CD4-positive, alpha-beta T cell treated with Interleukin-17A for 4 hours (primary cell): ENCODE measurements around the gene COL6A2.

ENCODE experiments used
- DNase-seq: peaks from one replicate; pipeline ENCODE4 v3.0.0-alpha.2; 2020; ENCODE audit warnings: mixed read lengths

The COL6A2 gene

DNA sequence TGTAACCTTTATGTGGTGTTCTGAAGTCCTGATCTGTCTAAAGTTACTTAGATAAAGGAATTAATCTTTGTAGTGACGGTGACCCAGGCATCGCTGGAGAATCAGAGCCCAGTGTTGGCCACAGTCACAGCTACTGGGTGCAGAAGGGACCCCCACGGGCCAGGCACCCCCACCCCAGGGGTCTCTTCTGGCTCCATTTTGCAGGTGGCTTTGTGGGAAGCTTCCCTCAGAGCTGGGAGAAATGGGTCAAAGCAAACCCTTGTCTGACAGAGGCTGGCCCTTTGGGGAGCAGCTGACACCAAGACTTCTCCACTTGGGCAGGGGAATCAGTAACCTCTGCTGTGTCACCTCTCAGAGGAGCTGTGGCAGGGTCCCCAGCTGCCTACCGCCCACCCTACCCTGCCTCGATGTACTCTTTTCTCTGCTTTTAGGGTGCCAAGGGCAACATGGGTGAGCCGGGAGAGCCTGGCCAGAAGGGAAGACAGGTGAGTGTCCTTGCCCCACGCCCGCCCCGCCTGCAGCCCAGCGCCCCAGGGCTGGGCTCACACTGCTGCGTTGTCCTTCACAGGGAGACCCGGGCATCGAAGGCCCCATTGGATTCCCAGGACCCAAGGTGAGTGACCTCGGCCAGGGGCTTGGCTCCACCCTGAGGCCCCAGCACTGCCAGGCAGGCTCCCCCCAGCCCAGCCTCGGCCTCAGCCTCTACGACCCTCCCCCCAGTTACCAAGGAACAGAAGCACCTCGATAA is 17.7 kb downstream of the COL6A2 start:
- DNase-seq: no peak

GRCh38 chr21:46116189-46116775 is 18.4 kb downstream of the COL6A2 start:
- DNase-seq: no peak

GRCh38 chr21:46116776-46117585 is 19.1 kb downstream of the COL6A2 start:
- no peak for DNase-seq

DNA sequence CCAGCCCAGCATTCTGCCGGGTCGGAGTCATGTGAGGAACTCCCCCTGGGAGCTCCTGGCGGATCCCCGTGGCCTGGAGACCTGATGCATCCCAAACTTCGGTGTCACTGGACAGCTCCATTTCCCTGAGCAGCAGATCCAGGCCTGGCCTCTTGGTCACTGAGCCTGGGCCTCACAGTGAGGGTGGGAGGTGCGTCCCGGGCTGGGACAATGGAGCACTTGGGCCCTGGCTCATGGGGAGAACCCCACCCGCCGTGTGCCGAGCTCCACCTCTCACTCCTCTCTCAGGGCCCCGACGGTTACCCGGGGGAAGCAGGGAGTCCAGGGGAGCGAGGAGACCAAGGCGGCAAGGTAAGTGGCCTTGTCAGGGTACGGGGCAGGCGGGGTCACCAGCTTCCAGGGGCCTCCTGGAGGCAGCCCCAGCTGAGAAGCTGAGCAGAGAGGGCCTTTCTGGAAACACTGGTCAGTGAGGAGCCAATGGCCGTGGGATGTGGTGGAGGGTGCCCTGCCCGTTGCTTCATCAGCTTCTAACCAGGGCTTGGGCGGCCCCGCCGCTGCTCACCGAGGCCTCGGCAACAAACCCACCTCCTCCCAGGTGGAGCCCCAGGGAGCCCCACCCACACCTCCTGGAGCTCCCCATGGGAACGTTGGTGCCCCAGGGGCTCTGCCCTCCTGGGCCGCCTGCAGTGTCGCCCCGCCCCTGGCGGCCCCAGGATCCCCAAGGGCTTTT is 19.8 kb downstream of the COL6A2 start:
- DNase-seq: no peak

- DNase-seq: no peak
Observed at GRCh38 chr21:46118316-46119143, 20.6 kb downstream of the COL6A2 start.

DNA sequence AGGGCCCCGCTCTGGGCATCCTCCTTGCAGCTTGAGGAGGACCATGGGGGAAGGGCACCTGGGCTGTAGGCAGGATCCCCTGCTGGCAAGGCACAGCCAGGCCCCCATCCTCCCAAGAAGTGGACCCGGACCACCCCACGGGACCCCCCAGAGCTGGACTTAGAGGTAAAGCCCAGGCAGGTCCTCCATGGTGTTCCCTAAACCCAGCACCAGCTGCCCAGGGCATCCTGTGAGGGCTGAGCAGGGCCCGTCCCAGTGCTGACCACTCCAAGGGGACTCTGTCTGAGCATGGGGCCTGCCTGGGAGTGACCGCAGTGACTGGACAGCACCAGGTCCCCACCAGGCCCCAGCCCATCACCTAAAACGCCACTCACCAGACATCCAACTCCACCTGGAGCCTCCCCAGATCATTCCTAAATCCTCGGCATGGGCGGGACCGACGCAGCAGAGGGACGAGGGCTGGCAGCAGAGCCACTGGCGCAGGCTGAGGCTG is 21.3 kb downstream of the COL6A2 start:
- DNase-seq: no peak

DNA sequence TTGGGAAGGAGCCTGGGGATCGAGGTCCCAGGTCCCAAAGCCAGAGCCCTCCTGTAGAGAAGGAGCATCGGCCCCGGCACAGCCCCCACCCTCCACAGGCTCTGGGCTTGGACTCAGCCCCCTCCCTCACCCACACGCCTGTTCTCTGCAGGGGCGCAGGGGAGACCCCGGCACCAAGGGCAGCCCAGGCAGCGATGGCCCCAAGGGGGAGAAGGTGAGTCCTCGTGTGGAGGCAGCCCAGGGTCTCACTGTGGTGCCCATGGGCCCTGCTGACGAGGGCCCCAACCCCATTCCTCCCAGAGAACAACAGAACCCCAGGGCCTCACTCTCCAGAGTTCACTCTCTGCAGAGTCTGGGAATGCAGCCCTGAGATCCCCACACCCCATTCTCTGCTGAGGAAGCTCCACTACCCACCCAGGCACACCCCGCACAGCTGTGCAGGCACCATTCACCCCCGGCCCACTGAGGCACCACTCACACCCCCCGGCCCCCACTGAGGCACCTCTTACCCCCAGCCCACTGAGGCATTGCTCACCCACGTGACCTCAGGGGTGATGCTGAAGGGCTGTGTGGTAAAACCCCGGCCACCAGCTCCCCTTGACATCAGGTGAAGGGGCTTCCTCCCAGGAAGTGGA is 21.8 kb downstream of the COL6A2 start:
- no peak for DNase-seq

GRCh38 chr21:46120301-46121285 is 22.7 kb downstream of the COL6A2 start:
- DNase-seq: no peak

DNA sequence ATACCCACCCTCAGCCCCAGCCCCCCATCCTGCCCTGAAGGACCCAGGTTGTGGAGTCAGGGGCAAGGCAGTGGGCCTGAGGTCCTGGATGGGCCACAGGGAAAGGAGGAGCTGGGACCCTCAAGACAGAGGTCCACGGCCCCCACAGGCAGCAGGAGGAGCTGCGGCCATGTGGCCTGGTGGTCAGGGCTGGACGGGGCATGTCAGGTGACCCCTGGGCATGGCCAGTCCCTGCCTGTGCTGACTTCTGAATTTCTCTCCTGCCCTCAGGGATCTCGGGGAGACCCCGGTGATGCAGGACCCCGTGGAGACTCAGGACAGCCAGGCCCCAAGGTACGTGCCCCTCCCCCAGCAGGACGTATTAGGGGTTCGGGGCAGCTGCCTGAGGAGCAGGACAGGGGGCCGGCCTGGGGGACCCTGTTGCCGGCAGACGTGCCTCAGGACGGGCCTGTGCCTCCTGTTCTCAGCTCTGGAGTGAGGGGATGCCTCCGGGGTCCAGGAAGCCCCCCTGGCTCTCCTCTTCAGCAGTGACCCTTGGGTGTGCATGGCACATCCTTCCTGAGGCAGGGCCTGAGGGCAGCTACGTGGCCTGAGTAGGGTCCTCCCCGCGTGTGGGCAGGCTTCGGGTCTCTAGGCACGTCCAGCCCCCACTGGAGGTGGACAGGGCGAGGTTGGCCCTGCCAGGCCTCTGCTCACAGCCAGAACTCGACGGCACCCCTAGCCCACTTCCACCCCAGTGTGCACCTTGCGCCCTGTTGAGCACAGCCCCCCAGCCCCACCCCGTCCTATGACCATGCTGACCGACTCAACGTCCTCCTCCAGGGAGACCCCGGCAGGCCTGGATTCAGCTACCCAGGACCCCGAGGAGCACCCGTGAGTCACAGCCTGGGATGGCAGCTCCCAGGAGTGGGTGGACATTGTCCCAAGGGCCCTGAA is 23.6 kb downstream of the COL6A2 start:
- no peak for DNase-seq

GRCh38 chr21:46122237-46122671 is 24.3 kb downstream of the COL6A2 start:
- no peak for DNase-seq

- DNase-seq: no peak
Observed at GRCh38 chr21:46122758-46123683, 25.1 kb downstream of the COL6A2 start.

- no peak for DNase-seq
Observed at GRCh38 chr21:46124083-46124925, 26.4 kb downstream of the COL6A2 start.

GRCh38 chr21:46124926-46125845 is 27.3 kb downstream of the COL6A2 start:
- no peak for DNase-seq

DNA sequence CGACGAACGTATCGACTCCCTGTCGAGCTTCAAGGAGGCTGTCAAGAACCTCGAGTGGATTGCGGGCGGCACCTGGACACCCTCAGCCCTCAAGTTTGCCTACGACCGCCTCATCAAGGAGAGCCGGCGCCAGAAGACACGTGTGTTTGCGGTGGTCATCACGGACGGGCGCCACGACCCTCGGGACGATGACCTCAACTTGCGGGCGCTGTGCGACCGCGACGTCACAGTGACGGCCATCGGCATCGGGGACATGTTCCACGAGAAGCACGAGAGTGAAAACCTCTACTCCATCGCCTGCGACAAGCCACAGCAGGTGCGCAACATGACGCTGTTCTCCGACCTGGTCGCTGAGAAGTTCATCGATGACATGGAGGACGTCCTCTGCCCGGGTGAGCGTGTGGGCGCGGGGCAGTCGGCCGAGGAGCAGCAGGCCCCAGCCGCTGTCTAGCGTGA is 28.0 kb downstream of the COL6A2 start:
- no peak for DNase-seq
